ENCODE data around the gene IGSF21. TPM values are rescaled to one million over a fixed set of nuclear protein-coding genes. Genes with fewer than 3 reads are reported as not detected.

The IGSF21 gene
- total RNA-seq, 4 donors from 2014 or later = 4.7 to 10.2 (median 5.9) TPM

- no peaks in the 10 kb centered on the region for H3K27me3 ChIP-seq
- no peak overlapping the region for H3K27ac ChIP-seq
- H3K4me3 ChIP-seq = no peak overlapping the region
- peaks cover 0 to 4% (median 0%) of the 10 kb centered on the region in 4 donors for H3K9me3 ChIP-seq
- TF ChIP-seq EP300 (IDR thresholded peaks at IDR 0.05) (no peak), CTCF (IDR thresholded peaks at IDR 0.05) (no peak), POLR2A (IDR thresholded peaks at IDR 0.05) (no peak)
- WGBS, 2 donors = 74 to 82% methylated on average over 2 of the region's 2 CpGs
- no peaks in the 10 kb centered on the region for H3K4me1 ChIP-seq
- no peaks in the 10 kb centered on the region for H3K36me3 ChIP-seq
- no peak for DNase-seq (ENCODE audit: low spot score in 2 of 2)
Measured at GRCh38 chr1:18266391-18266790, 158.8 kb downstream of the IGSF21 start.

GRCh38 chr1:18271336-18271735 is 163.7 kb downstream of the IGSF21 start:
- no peaks in the 10 kb centered on the region for H3K27me3 ChIP-seq
- peaks cover 0 to 4% (median 0%) of the 10 kb centered on the region in 4 donors for H3K9me3 ChIP-seq
- TF ChIP-seq POLR2A (IDR thresholded peaks at IDR 0.05) (no peak), CTCF (IDR thresholded peaks at IDR 0.05) (no peak), EP300 (IDR thresholded peaks at IDR 0.05) (no peak)
- 93 to 94% methylated on average over 2 of the region's 2 CpGs for WGBS, 2 donors
- DNase-seq (ENCODE audit: low spot score in 2 of 2) = no peak
- H3K27ac ChIP-seq = no peak overlapping the region
- H3K36me3 ChIP-seq = no peaks in the 10 kb centered on the region
- no peak overlapping the region for H3K4me3 ChIP-seq
- H3K4me1 ChIP-seq = no peaks in the 10 kb centered on the region

- H3K27me3 ChIP-seq = peaks cover 0 to 11% of the 10 kb centered on the region in 2 donors
Measured at GRCh38 chr1:18278946-18279345, 171.3 kb downstream of the IGSF21 start.

GRCh38 chr1:18279351-18280074 is 171.9 kb downstream of the IGSF21 start:
- no peak for TF ChIP-seq POLR2A (IDR thresholded peaks at IDR 0.05)
- TF ChIP-seq CTCF (IDR thresholded peaks at IDR 0.05) = no peak
- TF ChIP-seq EP300 (IDR thresholded peaks at IDR 0.05) = no peak
- no peak for DNase-seq (ENCODE audit: low spot score in 2 of 2)
- Histone ChIP-seq H3K4me1 (no peaks in the 10 kb centered on the region), H3K4me3 (no peak overlapping the region), H3K9me3 (no peaks in the 10 kb centered on the region), H3K27me3 (peaks cover 0 to 17% of the 10 kb centered on the region in 2 donors), H3K36me3 (no peaks in the 10 kb centered on the region), H3K27ac (no peak overlapping the region)
- 75 to 82% methylated on average over 11 to 15 of the region's 15 CpGs for WGBS, 2 donors

More at GRCh38 chr1:18278946-18279345, 171.3 kb downstream of the IGSF21 start:
- H3K9me3 ChIP-seq = no peaks in the 10 kb centered on the region
- H3K27ac ChIP-seq = no peak overlapping the region
- H3K4me3 ChIP-seq = no peak overlapping the region
- no peak for DNase-seq (ENCODE audit: low spot score in 2 of 2)
- H3K36me3 ChIP-seq = no peaks in the 10 kb centered on the region
- 16 to 20% methylated on average over 5 of the region's 5 CpGs for WGBS, 2 donors
- TF ChIP-seq EP300 (IDR thresholded peaks at IDR 0.05) = no peak
- TF ChIP-seq POLR2A (IDR thresholded peaks at IDR 0.05) = no peak
- no peak for TF ChIP-seq CTCF (IDR thresholded peaks at IDR 0.05)
- H3K4me1 ChIP-seq = no peaks in the 10 kb centered on the region

GRCh38 chr1:18280956-18281355 is 173.4 kb downstream of the IGSF21 start:
- Histone ChIP-seq H3K4me1 (no peaks in the 10 kb centered on the region), H3K4me3 (no peak overlapping the region), H3K36me3 (no peaks in the 10 kb centered on the region), H3K27ac (no peak overlapping the region), H3K27me3 (peaks cover 0 to 30% of the 10 kb centered on the region in 2 donors), H3K9me3 (no peaks in the 10 kb centered on the region)
- no peak for TF ChIP-seq EP300 (IDR thresholded peaks at IDR 0.05)
- TF ChIP-seq CTCF (IDR thresholded peaks at IDR 0.05) = no peak
- TF ChIP-seq POLR2A (IDR thresholded peaks at IDR 0.05) = no peak
- 70 to 73% methylated on average over 5 of the region's 5 CpGs for WGBS, 2 donors
- DNase-seq (ENCODE audit: low spot score in 2 of 2) = no peak

Data from tibial nerve (tissue), 4 donors.